ENCODE results near the gene CCDC38.

Gene CCDC38

GRCh38 chr12:95942524-95943329 is at the start of gene CCDC38:
Gene CCDC38 (minus strand): TSS chr12:95942614. CDS start chr12:95936509, 6,105 bp downstream.
- peaks cover 16% of the 10 kb centered on the region for H3K27me3 ChIP-seq (ENCODE audit: control insufficient read depth, insufficient read depth, low read length)
- H3K36me3 ChIP-seq (ENCODE audit: control insufficient read depth, insufficient read depth, low read length) = no peaks in the 10 kb centered on the region
- H3K9ac ChIP-seq (ENCODE audit: low read length) = peak within 1 kb of the TSS; percentile 70
- H3K4me3 ChIP-seq (ENCODE audit: low read depth, low read length) = peak within 1 kb of the TSS; percentile 78
- H3K9me3 ChIP-seq (ENCODE audit: control insufficient read depth, insufficient read depth, low read depth, low read length) = no peaks in the 10 kb centered on the region
- H3K27ac ChIP-seq (ENCODE audit: low read depth, low read length) = peak within 1 kb of the TSS; percentile 17; the same call in 1 of the 2 replicates
- H3K4me1 ChIP-seq (ENCODE audit: control insufficient read depth, insufficient read depth, low read length) = peaks cover 4% of the 10 kb centered on the region; the same call in 1 of the 2 replicates

GRCh38 chr12:95990136-95990535 is 47.7 kb upstream of the CCDC38 start:
- Histone ChIP-seq H3K9me3 (ENCODE audit: control insufficient read depth, insufficient read depth, low read depth, low read length) (no peaks in the 10 kb centered on the region), H3K4me1 (ENCODE audit: control insufficient read depth, insufficient read depth, low read length) (peaks cover 11% of the 10 kb centered on the region), H3K4me3 (ENCODE audit: low read depth, low read length) (no peak overlapping the region), H3K27me3 (ENCODE audit: control insufficient read depth, insufficient read depth, low read length) (no peaks in the 10 kb centered on the region), H3K9ac (ENCODE audit: low read length) (no peak overlapping the region), H3K27ac (ENCODE audit: low read depth, low read length) (no peak overlapping the region), H3K36me3 (ENCODE audit: control insufficient read depth, insufficient read depth, low read length) (no peaks in the 10 kb centered on the region)

GRCh38 chr12:95989504-95990123 is 47.2 kb upstream of the CCDC38 start:
- Histone ChIP-seq H3K4me1 (ENCODE audit: control insufficient read depth, insufficient read depth, low read length) (peaks cover 11% of the 10 kb centered on the region), H3K9ac (ENCODE audit: low read length) (no peak overlapping the region), H3K4me3 (ENCODE audit: low read depth, low read length) (no peak overlapping the region), H3K27ac (ENCODE audit: low read depth, low read length) (no peak overlapping the region), H3K36me3 (ENCODE audit: control insufficient read depth, insufficient read depth, low read length) (no peaks in the 10 kb centered on the region), H3K9me3 (ENCODE audit: control insufficient read depth, insufficient read depth, low read depth, low read length) (no peaks in the 10 kb centered on the region), H3K27me3 (ENCODE audit: control insufficient read depth, insufficient read depth, low read length) (no peaks in the 10 kb centered on the region)

- Histone ChIP-seq H3K4me1 (ENCODE audit: control insufficient read depth, insufficient read depth, low read length) (peaks cover 11% of the 10 kb centered on the region), H3K9me3 (ENCODE audit: control insufficient read depth, insufficient read depth, low read depth, low read length) (no peaks in the 10 kb centered on the region), H3K4me3 (ENCODE audit: low read depth, low read length) (no peak overlapping the region), H3K36me3 (ENCODE audit: control insufficient read depth, insufficient read depth, low read length) (no peaks in the 10 kb centered on the region), H3K27me3 (ENCODE audit: control insufficient read depth, insufficient read depth, low read length) (no peaks in the 10 kb centered on the region), H3K9ac (ENCODE audit: low read length) (no peak overlapping the region), H3K27ac (ENCODE audit: low read depth, low read length) (no peak overlapping the region)
These were observed 46.3 kb upstream of the CCDC38 start for GRCh38 chr12:95988506-95989275.

GRCh38 chr12:95986635-95987570 is 44.5 kb upstream of the CCDC38 start:
- H3K4me3 ChIP-seq (ENCODE audit: low read depth, low read length) = no peak overlapping the region
- H3K27me3 ChIP-seq (ENCODE audit: control insufficient read depth, insufficient read depth, low read length) = no peaks in the 10 kb centered on the region

GRCh38 chr12:95984682-95985081 is 42.3 kb upstream of the CCDC38 start:
- no peak overlapping the region for H3K4me3 ChIP-seq (ENCODE audit: low read depth, low read length)
- H3K27me3 ChIP-seq (ENCODE audit: control insufficient read depth, insufficient read depth, low read length) = no peaks in the 10 kb centered on the region
- H3K9ac ChIP-seq (ENCODE audit: low read length) = no peak overlapping the region
- peaks cover 11% of the 10 kb centered on the region for H3K4me1 ChIP-seq (ENCODE audit: control insufficient read depth, insufficient read depth, low read length)
- H3K36me3 ChIP-seq (ENCODE audit: control insufficient read depth, insufficient read depth, low read length) = no peaks in the 10 kb centered on the region
- H3K9me3 ChIP-seq (ENCODE audit: control insufficient read depth, insufficient read depth, low read depth, low read length) = no peaks in the 10 kb centered on the region
- H3K27ac ChIP-seq (ENCODE audit: low read depth, low read length) = no peak overlapping the region

More at GRCh38 chr12:95986635-95987570, 44.5 kb upstream of the CCDC38 start:
- peaks cover 11% of the 10 kb centered on the region for H3K4me1 ChIP-seq (ENCODE audit: control insufficient read depth, insufficient read depth, low read length)
- no peak overlapping the region for H3K9ac ChIP-seq (ENCODE audit: low read length)
- H3K9me3 ChIP-seq (ENCODE audit: control insufficient read depth, insufficient read depth, low read depth, low read length) = no peaks in the 10 kb centered on the region
- H3K36me3 ChIP-seq (ENCODE audit: control insufficient read depth, insufficient read depth, low read length) = no peaks in the 10 kb centered on the region
- no peak overlapping the region for H3K27ac ChIP-seq (ENCODE audit: low read depth, low read length)

GRCh38 chr12:95982602-95983001 is 40.2 kb upstream of the CCDC38 start:
- Histone ChIP-seq H3K9me3 (ENCODE audit: control insufficient read depth, insufficient read depth, low read depth, low read length) (no peaks in the 10 kb centered on the region), H3K4me1 (ENCODE audit: control insufficient read depth, insufficient read depth, low read length) (peaks cover 11% of the 10 kb centered on the region), H3K27me3 (ENCODE audit: control insufficient read depth, insufficient read depth, low read length) (no peaks in the 10 kb centered on the region), H3K36me3 (ENCODE audit: control insufficient read depth, insufficient read depth, low read length) (no peaks in the 10 kb centered on the region), H3K27ac (ENCODE audit: low read depth, low read length) (no peak overlapping the region), H3K4me3 (ENCODE audit: low read depth, low read length) (no peak overlapping the region), H3K9ac (ENCODE audit: low read length) (no peak overlapping the region)

- H3K9me3 ChIP-seq (ENCODE audit: control insufficient read depth, insufficient read depth, low read depth, low read length) = no peaks in the 10 kb centered on the region
- H3K27ac ChIP-seq (ENCODE audit: low read depth, low read length) = no peak overlapping the region
- H3K27me3 ChIP-seq (ENCODE audit: control insufficient read depth, insufficient read depth, low read length) = no peaks in the 10 kb centered on the region
- H3K9ac ChIP-seq (ENCODE audit: low read length) = no peak overlapping the region
- H3K4me1 ChIP-seq (ENCODE audit: control insufficient read depth, insufficient read depth, low read length) = peaks cover 7% of the 10 kb centered on the region; the same call in 1 of the 2 replicates
- no peaks in the 10 kb centered on the region for H3K36me3 ChIP-seq (ENCODE audit: control insufficient read depth, insufficient read depth, low read length)
- no peak overlapping the region for H3K4me3 ChIP-seq (ENCODE audit: low read depth, low read length)
These were observed 38.0 kb upstream of the CCDC38 start for GRCh38 chr12:95980437-95980836.

- Histone ChIP-seq H3K4me3 (ENCODE audit: low read depth, low read length) (no peak overlapping the region), H3K27ac (ENCODE audit: low read depth, low read length) (no peak overlapping the region), H3K9ac (ENCODE audit: low read length) (no peak overlapping the region), H3K27me3 (ENCODE audit: control insufficient read depth, insufficient read depth, low read length) (no peaks in the 10 kb centered on the region), H3K36me3 (ENCODE audit: control insufficient read depth, insufficient read depth, low read length) (no peaks in the 10 kb centered on the region), H3K4me1 (ENCODE audit: control insufficient read depth, insufficient read depth, low read length) (peaks cover 7% of the 10 kb centered on the region; the same call in 1 of the 2 replicates), H3K9me3 (ENCODE audit: control insufficient read depth, insufficient read depth, low read depth, low read length) (no peaks in the 10 kb centered on the region)
These were observed 36.4 kb upstream of the CCDC38 start for GRCh38 chr12:95978774-95979173.

- peaks cover 7% of the 10 kb centered on the region; the same call in 1 of the 2 replicates for H3K4me1 ChIP-seq (ENCODE audit: control insufficient read depth, insufficient read depth, low read length)
- no peak overlapping the region for H3K27ac ChIP-seq (ENCODE audit: low read depth, low read length)
- no peak overlapping the region for H3K4me3 ChIP-seq (ENCODE audit: low read depth, low read length)
- H3K36me3 ChIP-seq (ENCODE audit: control insufficient read depth, insufficient read depth, low read length) = no peaks in the 10 kb centered on the region
- no peaks in the 10 kb centered on the region for H3K9me3 ChIP-seq (ENCODE audit: control insufficient read depth, insufficient read depth, low read depth, low read length)
- H3K9ac ChIP-seq (ENCODE audit: low read length) = no peak overlapping the region
- no peaks in the 10 kb centered on the region for H3K27me3 ChIP-seq (ENCODE audit: control insufficient read depth, insufficient read depth, low read length)
These were observed 35.9 kb upstream of the CCDC38 start for GRCh38 chr12:95978351-95978750.
